ENCODE measurements around the gene GPR137C.

Gene GPR137C

GRCh38 chr14:52552063-52552988 is at the start of gene GPR137C, which contains the start of gene TXNDC16:
Gene GPR137C, plus strand, starts transcription at chr14:52552836. Its CDS starts 312 bp downstream, at chr14:52553148.
Gene TXNDC16, minus strand, starts transcription at chr14:52552505. Its CDS starts 8,948 bp downstream, at chr14:52543557.
- DNase-seq (ENCODE audit: low read depth): peak; percentile 100
- H3K4me3 ChIP-seq (ENCODE audit: low read depth, low read length): peak within 1 kb of the TSS; percentile 96
- TF ChIP-seq CTCF (conservative IDR thresholded peaks at IDR 0.05; ENCODE audit: low read depth, low read length): no peak

GRCh38 chr14:52513249-52513648 is 39.4 kb upstream of the GPR137C start:
- DNase-seq (ENCODE audit: low read depth): no peak
- no peak for TF ChIP-seq CTCF (conservative IDR thresholded peaks at IDR 0.05; ENCODE audit: low read depth, low read length)
- no peak overlapping the region for H3K4me3 ChIP-seq (ENCODE audit: low read depth, low read length)

GRCh38 chr14:52514046-52514811 is 38.4 kb upstream of the GPR137C start:
- TF ChIP-seq CTCF (conservative IDR thresholded peaks at IDR 0.05; ENCODE audit: low read depth, low read length): no peak
- no peak overlapping the region for H3K4me3 ChIP-seq (ENCODE audit: low read depth, low read length)
- DNase-seq (ENCODE audit: low read depth): no peak

- no peak for TF ChIP-seq CTCF (conservative IDR thresholded peaks at IDR 0.05; ENCODE audit: low read depth, low read length)
- H3K4me3 ChIP-seq (ENCODE audit: low read depth, low read length): no peak overlapping the region
- no peak for DNase-seq (ENCODE audit: low read depth)
Measured at GRCh38 chr14:52522033-52522432, 30.6 kb upstream of the GPR137C start.

GRCh38 chr14:52522581-52523345 is 29.9 kb upstream of the GPR137C start:
- TF ChIP-seq CTCF (conservative IDR thresholded peaks at IDR 0.05; ENCODE audit: low read depth, low read length): no peak
- no peak for DNase-seq (ENCODE audit: low read depth)
- no peak overlapping the region for H3K4me3 ChIP-seq (ENCODE audit: low read depth, low read length)

GRCh38 chr14:52527052-52527451 is 25.6 kb upstream of the GPR137C start:
- no peak for TF ChIP-seq CTCF (conservative IDR thresholded peaks at IDR 0.05; ENCODE audit: low read depth, low read length)
- DNase-seq (ENCODE audit: low read depth): no peak
- H3K4me3 ChIP-seq (ENCODE audit: low read depth, low read length): no peak overlapping the region

Measured in choroid plexus epithelial cell (primary cell).